Testis (tissue), 3 donors: ENCODE measurements around the gene MAP1B. TPM values are rescaled to one million over a fixed set of nuclear protein-coding genes. Genes with fewer than 3 reads are reported as not detected.

Experiments
- DNase-seq: peaks from one replicate; pipeline ENCODE4 v3.0.0-alpha.2; 2019
- H3K27ac ChIP-seq, 2 donors: fragments of 200-600 bp; sonication (generic); one replicate each; pipeline ENCODE4 v1.5.1; 2019
- H3K27me3 ChIP-seq: fragments of 200-600 bp; sonication (generic); one replicate; pipeline ENCODE4 v1.5.1; 2019
- H3K36me3 ChIP-seq: fragments of 200-600 bp; sonication (generic); one replicate; pipeline ENCODE4 v1.5.1; 2017; ENCODE audit warnings: low read depth; ENCODE audit errors: missing control alignments
- H3K4me1 ChIP-seq: fragments of 200-600 bp; sonication (generic); one replicate; pipeline ENCODE4 v1.5.1; 2019
- H3K4me3 ChIP-seq, 2 donors: fragments of 200-600 bp; sonication (generic); one replicate each; pipeline ENCODE4 v1.5.1; 2017 to 2019
- H3K9me3 ChIP-seq: fragments of 200-600 bp; sonication (generic); one replicate; pipeline ENCODE4 v1.5.1; 2017
- POLR2A ChIP-seq: fragments of 450-650 bp; IDR thresholded peaks from one replicate; pipeline ENCODE4 v1.6.1; 2017; ENCODE audit warnings: antibody characterized with exemption, mild to moderate bottlenecking, moderate library complexity
- WGBS, 2 donors: methylation state at CpG; one replicate each; pipeline ENCODE4 v1.1.5; 2018; 5-methylcytosine and 5-hydroxymethylcytosine counted together
- intact Hi-C: fragments of 100-400 bp; cut with DNase I; formaldehyde crosslinking; loops from one replicate; pipeline ENCODE4 v1.15.1; 2023; ENCODE audit warnings: low total_unique reads
- polyA plus RNA-seq: library from polyadenylated mRNA; stranded (reverse); fragments of 350-450 nt; fragmentation: Illumina TruSeq; extraction: RNeasy Lipid Tissue Mini Kit (QIAGEN cat#74804); gene quantifications from one replicate; pipeline ENCODE4 v1.2.3, GENCODE V29; 2014; ENCODE audit warnings: low read depth, low replicate concordance; ENCODE audit not compliant: insufficient read depth
- total RNA-seq, 2 donors: library from RNA; depleted of rRNA; stranded (reverse); fragments of >200 nt; gene quantifications; one replicate each; pipeline ENCODE4 v1.2.3, GENCODE V29; 2016
- TF ChIP-seq, protein P1 (sequence below), 3 experiments: fragments of 450-650 bp in 2 of 3; fragments of 200-600 bp in 1 of 3; sonication (generic) in 1 of 3; IDR thresholded peaks; one replicate each; pipeline ENCODE4 v1.5.1; 2016 to 2019; ENCODE audit warnings: antibody characterized with exemption in 3 of 3, mild to moderate bottlenecking in 2 of 3, moderate library complexity in 1 of 3

Gene MAP1B
- total and polyA plus RNA-seq, 3 donors from 2014 or later, result 20.1 to 584 (median 431) TPM

DNA sequence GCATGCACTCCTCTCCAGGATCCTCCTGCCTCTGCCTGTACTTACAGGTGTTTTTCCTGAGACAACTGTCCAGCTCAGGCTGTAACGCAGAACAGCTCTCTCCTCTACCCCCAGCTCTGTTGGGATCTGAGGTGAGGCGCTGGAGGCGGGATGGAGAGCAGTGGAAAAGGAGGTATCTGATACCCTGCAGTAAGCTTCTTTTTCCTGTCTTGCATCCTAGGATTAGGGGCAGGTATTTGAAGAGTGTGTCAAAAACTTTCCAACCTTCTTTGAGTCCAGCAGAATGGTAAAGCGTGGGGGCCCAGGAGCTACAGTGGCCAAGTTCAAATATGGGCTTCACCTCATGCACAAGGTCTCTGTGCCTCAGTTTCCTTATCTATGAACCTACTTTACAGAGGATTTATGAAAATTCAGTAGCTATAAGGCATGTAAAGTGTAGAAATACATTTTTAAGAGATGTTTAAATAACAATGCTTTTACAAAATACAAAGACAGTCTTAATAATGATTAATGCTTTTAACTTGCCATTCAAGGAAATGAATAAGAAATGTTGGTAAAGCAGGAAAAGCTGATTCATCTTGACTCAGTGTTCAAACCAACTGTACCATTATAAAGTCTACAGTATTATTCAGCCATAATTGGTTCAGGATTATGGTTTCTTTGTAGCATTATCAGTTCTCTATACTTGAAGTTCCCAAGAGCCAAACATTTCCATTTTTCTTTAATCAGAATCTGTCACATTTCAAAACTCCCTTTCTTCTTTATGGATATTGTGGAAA is 26.1 kb downstream of the MAP1B start:
- intact Hi-C loops, result no loop called here
- H3K36me3 ChIP-seq, result no peaks in the 10 kb centered on the region
- no peak for TF ChIP-seq POLR2A
- TF ChIP-seq, protein P1, sequence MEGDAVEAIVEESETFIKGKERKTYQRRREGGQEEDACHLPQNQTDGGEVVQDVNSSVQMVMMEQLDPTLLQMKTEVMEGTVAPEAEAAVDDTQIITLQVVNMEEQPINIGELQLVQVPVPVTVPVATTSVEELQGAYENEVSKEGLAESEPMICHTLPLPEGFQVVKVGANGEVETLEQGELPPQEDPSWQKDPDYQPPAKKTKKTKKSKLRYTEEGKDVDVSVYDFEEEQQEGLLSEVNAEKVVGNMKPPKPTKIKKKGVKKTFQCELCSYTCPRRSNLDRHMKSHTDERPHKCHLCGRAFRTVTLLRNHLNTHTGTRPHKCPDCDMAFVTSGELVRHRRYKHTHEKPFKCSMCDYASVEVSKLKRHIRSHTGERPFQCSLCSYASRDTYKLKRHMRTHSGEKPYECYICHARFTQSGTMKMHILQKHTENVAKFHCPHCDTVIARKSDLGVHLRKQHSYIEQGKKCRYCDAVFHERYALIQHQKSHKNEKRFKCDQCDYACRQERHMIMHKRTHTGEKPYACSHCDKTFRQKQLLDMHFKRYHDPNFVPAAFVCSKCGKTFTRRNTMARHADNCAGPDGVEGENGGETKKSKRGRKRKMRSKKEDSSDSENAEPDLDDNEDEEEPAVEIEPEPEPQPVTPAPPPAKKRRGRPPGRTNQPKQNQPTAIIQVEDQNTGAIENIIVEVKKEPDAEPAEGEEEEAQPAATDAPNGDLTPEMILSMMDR (IDR thresholded peaks at IDR 0.05), result no peak
- 88 to 99% methylated on average over 4 of the region's 4 CpGs for WGBS, 2 donors
- H3K27me3 ChIP-seq, result no peaks in the 10 kb centered on the region
- H3K9me3 ChIP-seq, result no peaks in the 10 kb centered on the region
- peaks cover 27% of the 10 kb centered on the region for H3K4me1 ChIP-seq
- H3K27ac ChIP-seq, result no peak overlapping the region
- H3K4me3 ChIP-seq, result no peak overlapping the region
- DNase-seq, result no peak

DNA sequence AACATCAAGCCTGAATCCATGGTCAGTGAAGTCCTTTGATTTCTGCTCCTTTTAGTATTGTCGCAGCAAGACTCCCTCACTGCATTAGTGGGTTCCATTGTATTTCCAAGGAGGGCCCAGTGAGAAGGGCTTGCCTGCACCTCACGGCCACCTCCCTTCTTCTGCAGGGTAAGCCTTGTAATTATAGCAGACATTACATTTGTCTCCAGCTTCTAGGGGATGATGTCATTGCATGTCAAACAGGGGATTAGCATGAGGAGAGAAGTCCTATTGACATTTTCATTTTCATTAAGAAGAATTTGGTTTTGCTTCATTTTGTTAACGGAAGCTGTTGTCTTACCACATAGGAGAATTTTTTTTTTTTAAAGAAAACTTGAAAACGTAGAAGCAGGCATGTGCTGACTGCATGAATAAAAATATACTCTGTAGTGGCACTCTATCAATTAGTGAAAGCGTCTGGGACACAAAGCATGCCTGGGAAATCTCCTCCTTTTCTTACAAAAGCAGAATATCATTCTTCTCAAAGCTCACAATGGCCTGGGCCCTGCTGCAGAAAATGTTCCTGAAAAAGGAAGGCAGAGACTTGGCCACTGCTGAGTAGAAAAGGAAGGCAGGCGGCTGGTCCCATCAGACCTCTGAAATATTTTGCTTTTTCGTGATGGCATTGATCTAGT is 27.1 kb downstream of the MAP1B start:
- peak overlapping the region; percentile 22 to 42 for H3K27ac ChIP-seq
- TF ChIP-seq, protein P1 (IDR thresholded peaks at IDR 0.05), result no peak
- WGBS, 2 donors, result 54 to 55% methylated on average over 7 of the region's 7 CpGs
- no peak for DNase-seq
- H3K4me1 ChIP-seq, result peaks cover 37% of the 10 kb centered on the region
- no peaks in the 10 kb centered on the region for H3K9me3 ChIP-seq
- intact Hi-C loops, result no loop called here
- H3K36me3 ChIP-seq, result no peaks in the 10 kb centered on the region
- H3K27me3 ChIP-seq, result no peaks in the 10 kb centered on the region
- H3K4me3 ChIP-seq, result no peak overlapping the region

DNA sequence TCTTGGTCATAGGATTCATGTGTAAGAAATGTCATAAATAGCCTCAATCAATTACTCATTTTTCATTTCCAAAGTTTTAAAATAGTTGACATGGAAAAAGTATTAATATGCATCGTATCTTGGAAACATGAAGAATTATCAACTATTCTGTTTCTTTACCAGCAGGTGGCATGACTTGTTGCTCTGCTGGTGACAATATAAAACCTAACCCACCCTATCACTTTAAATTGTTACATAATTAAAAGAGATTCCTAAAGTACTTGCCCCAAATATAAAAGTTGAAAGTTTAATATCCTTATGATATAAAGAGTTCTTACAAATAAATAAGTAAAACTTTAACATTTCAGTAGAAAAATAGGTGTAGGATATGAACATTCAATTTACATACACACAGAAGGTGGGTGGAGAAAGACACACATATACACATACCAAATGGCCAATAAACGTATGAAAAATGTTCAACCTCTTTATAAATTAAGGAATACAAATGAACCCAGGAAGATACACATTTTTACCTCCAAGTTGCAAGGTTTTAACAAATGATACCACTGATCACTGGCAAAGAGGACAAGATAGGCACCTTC is 30.6 kb downstream of the MAP1B start:
- Histone ChIP-seq H3K9me3 (no peaks in the 10 kb centered on the region), H3K4me1 (peaks cover 61% of the 10 kb centered on the region), H3K27ac (no peak overlapping the region), H3K36me3 (no peaks in the 10 kb centered on the region), H3K4me3 (no peak overlapping the region), H3K27me3 (no peaks in the 10 kb centered on the region)
- TF ChIP-seq, protein P1 (IDR thresholded peaks at IDR 0.05), result peak; percentile 26 to 45 (median 31)
- TF ChIP-seq POLR2A, result no peak
- WGBS, 2 donors, result 76 to 77% methylated on average over 2 of the region's 2 CpGs
- intact Hi-C loops, result no loop called here
- DNase-seq, result no peak

DNA sequence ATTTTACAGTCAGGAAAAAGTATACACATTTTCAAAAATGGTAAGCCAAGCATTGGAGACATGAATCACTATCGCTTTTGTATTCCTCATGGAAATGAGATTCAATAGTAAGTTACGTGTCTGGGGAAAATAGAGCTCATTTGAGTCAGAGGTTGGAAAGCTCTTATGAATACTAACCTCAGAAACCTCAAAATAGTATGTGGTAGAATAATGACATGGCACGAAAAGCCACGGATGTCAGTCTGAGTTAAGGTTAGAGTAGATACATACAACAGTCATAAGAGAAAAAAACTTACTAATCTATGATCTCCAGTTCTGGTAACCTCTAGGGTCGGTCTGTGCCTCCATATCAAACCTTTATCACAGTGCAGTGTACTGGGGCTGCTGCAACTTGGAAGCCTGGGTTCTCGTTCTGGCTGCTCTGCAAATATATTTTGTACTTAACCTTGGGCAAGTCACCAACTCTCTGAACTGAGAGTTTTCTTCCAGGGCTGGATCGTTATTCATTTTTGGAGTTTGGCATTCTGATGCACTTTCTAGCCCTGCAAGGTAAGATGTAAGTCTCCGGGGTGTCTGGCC is 31.8 kb downstream of the MAP1B start:
- intact Hi-C loops, result no loop called here
- Histone ChIP-seq H3K36me3 (no peaks in the 10 kb centered on the region), H3K4me3 (no peak overlapping the region), H3K27ac (peak overlapping the region; percentile 57 to 62), H3K27me3 (no peaks in the 10 kb centered on the region), H3K4me1 (peaks cover 64% of the 10 kb centered on the region), H3K9me3 (no peaks in the 10 kb centered on the region)
- 28 to 40% methylated on average over 8 of the region's 8 CpGs for WGBS, 2 donors
- no peak for TF ChIP-seq POLR2A
- TF ChIP-seq, protein P1 (IDR thresholded peaks at IDR 0.05), result no peak
- DNase-seq, result peak; percentile 47
